ENCODE results near the gene VPS4A. TPM values are rescaled to one million over a fixed set of nuclear protein-coding genes. Genes with fewer than 3 reads are reported as not detected.
"Not testable (repeated sequence)": the region's sequence is repeated elsewhere in the genome, so short reads cannot be mapped to it uniquely, and the experiment has no call there.

Gene VPS4A
- total RNA-seq, 2 donors from 2014 or later = 41.5 to 45.8 TPM

GRCh38 chr16:69293401-69293800 is 17.7 kb upstream of the VPS4A start:
- Mint-ChIP-seq H3K27ac (peak overlapping the region in 1 of 2 donors; percentile 5), H3K27me3 (no peaks in the 10 kb centered on the region), H3K4me1 (ENCODE audit: low read depth in 2 of 2) (peaks cover 0 to 3% of the 10 kb centered on the region in 2 donors), H3K4me3 (no peak overlapping the region), H3K36me3 (no peaks in the 10 kb centered on the region), H3K9me3 (no peaks in the 10 kb centered on the region)
- ATAC-seq (no peak), DNase-seq (ENCODE audit: low spot score) (no peak)

DNA sequence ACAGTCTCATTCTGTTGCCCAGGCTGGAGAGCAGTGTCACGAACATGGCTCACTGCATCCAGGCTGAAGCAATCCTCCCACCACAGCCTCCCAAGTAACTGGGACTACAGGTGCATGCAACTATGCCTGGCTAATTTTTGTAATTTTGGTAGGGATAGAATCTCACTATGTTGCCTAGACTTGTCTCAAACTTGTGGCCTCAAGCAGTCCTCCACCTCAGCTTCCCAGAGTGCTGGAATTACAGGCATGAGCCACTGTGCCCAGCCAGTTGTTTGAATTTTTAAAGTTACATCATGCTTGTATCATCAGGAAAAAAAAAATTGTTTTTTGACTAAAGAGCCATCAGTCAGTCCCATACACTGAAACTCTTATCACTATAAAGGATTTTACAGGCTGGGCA is 17.1 kb upstream of the VPS4A start:
- Mint-ChIP-seq H3K4me1 (ENCODE audit: low read depth in 2 of 2) (peaks cover 0 to 7% of the 10 kb centered on the region in 2 donors), H3K36me3 (no peaks in the 10 kb centered on the region), H3K4me3 (no peak overlapping the region), H3K9me3 (no peaks in the 10 kb centered on the region), H3K27me3 (no peaks in the 10 kb centered on the region), H3K27ac (no peak overlapping the region)
- ATAC-seq = no peak
- no peak for DNase-seq (ENCODE audit: low spot score)

- not testable (repeated sequence) for H3K9me3 Mint-ChIP-seq; DNase-seq (ENCODE audit: low spot score); H3K4me1 Mint-ChIP-seq (ENCODE audit: low read depth in 2 of 2); H3K27me3 Mint-ChIP-seq; ATAC-seq; H3K27ac Mint-ChIP-seq; H3K4me3 Mint-ChIP-seq
- peaks cover 11% of the 10 kb centered on the region for H3K36me3 Mint-ChIP-seq
Observed at GRCh38 chr16:69296771-69297170, 14.4 kb upstream of the VPS4A start.

DNA sequence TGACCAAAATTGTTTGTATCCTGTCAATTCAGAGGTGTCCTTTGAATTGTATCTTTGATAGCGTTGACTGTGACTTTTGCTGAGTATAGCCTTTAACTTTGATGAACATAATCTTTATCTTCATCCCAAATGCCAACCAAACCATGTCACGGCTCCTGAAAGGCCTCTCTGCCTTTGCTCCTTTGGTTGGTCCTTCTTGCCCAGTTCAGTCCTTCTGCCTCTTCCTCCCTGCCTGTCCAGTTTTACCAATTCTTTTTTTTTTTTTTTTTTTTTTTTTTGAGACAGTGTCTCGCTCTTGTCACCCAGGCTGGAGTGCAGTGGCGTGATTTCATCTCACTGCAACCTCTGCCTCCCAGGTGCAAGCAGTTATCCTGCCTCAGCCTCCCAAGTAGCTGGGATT is 12.9 kb upstream of the VPS4A start:
- ATAC-seq (no peak), DNase-seq (ENCODE audit: low spot score) (no peak)
- H3K27ac Mint-ChIP-seq = peak overlapping the region in 1 of 2 donors; percentile 47
- no peaks in the 10 kb centered on the region for H3K27me3 Mint-ChIP-seq
- H3K9me3 Mint-ChIP-seq = no peaks in the 10 kb centered on the region
- no peak overlapping the region for H3K4me3 Mint-ChIP-seq
- H3K36me3 Mint-ChIP-seq = peaks cover 11% of the 10 kb centered on the region
- H3K4me1 Mint-ChIP-seq (ENCODE audit: low read depth in 2 of 2) = peaks cover 0 to 7% of the 10 kb centered on the region in 2 donors

- Mint-ChIP-seq H3K27ac (no peak overlapping the region), H3K4me1 (ENCODE audit: low read depth in 2 of 2) (peaks cover 0 to 7% of the 10 kb centered on the region in 2 donors), H3K4me3 (no peak overlapping the region), H3K36me3 (peaks cover 11% of the 10 kb centered on the region), H3K9me3 (no peaks in the 10 kb centered on the region), H3K27me3 (no peaks in the 10 kb centered on the region)
- ATAC-seq = no peak
- no peak for DNase-seq (ENCODE audit: low spot score)
Observed at GRCh38 chr16:69301187-69301586, 10.0 kb upstream of the VPS4A start.

GRCh38 chr16:69301861-69302260 is 9.3 kb upstream of the VPS4A start:
- Mint-ChIP-seq H3K36me3 (peaks cover 11% of the 10 kb centered on the region), H3K27ac (no peak overlapping the region), H3K9me3 (no peaks in the 10 kb centered on the region), H3K4me1 (ENCODE audit: low read depth in 2 of 2) (peaks cover 0 to 7% of the 10 kb centered on the region in 2 donors), H3K27me3 (no peaks in the 10 kb centered on the region), H3K4me3 (no peak overlapping the region)
- ATAC-seq (no peak), DNase-seq (ENCODE audit: low spot score) (no peak)

DNA sequence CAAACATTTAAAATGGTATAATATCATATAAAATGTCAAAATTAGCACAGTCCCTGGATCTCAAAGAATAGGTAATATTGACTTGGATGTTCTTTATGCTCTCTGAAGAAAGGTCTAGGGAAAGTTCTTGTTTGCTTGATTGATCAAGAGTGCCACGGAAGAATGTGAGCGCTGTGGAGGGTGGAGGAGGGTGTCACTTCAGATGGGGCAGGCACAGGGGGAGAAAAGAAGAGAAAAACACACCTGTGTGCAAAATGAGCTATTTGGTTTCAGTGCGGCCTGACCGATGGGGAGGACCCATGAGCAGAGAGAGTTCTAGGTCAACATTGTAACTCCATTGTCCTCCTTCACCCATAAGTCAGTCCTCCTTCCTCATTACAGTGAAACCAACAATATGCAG is 8.8 kb upstream of the VPS4A start:
- Mint-ChIP-seq H3K9me3 (no peaks in the 10 kb centered on the region), H3K4me1 (ENCODE audit: low read depth in 2 of 2) (peaks cover 0 to 7% of the 10 kb centered on the region in 2 donors), H3K27ac (no peak overlapping the region), H3K27me3 (no peaks in the 10 kb centered on the region), H3K36me3 (peaks cover 11% of the 10 kb centered on the region), H3K4me3 (no peak overlapping the region)
- DNase-seq (ENCODE audit: low spot score) (no peak), ATAC-seq (no peak)

DNA sequence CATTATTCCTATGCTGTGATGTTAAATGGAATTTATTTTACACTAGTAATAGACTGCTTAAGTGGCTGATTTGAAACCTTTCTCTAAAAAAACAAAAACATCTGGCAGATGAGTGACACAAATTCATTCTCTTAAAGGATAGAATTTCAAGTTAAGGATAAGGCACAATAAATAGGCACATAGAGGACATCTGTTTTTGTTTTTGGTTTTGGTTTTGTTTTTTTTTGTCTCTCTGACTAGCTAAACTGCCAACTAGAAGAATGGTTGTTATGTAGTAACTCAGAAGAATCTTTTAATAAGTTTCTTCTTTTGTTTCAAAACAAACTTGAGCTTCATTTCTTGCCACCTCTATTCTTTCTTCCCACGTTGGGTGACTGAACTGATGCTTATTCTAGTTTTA is 5.1 kb upstream of the VPS4A start:
- Mint-ChIP-seq H3K27ac (no peak overlapping the region), H3K27me3 (no peaks in the 10 kb centered on the region), H3K4me3 (no peak overlapping the region), H3K4me1 (ENCODE audit: low read depth in 2 of 2) (peaks cover 0 to 4% of the 10 kb centered on the region in 2 donors), H3K36me3 (peaks cover 4% of the 10 kb centered on the region), H3K9me3 (no peaks in the 10 kb centered on the region)
- ATAC-seq (no peak), DNase-seq (ENCODE audit: low spot score) (no peak)

- no peak for ATAC-seq
- Mint-ChIP-seq H3K27me3 (no peaks in the 10 kb centered on the region), H3K9me3 (no peaks in the 10 kb centered on the region), H3K36me3 (peaks cover 3% of the 10 kb centered on the region), H3K27ac (no peak overlapping the region), H3K4me1 (ENCODE audit: low read depth in 2 of 2) (peaks cover 3 to 7% of the 10 kb centered on the region in 2 donors), H3K4me3 (no peak overlapping the region)
- DNase-seq (ENCODE audit: low spot score) = no peak
Observed at GRCh38 chr16:69307091-69307490, 4.1 kb upstream of the VPS4A start.

DNA sequence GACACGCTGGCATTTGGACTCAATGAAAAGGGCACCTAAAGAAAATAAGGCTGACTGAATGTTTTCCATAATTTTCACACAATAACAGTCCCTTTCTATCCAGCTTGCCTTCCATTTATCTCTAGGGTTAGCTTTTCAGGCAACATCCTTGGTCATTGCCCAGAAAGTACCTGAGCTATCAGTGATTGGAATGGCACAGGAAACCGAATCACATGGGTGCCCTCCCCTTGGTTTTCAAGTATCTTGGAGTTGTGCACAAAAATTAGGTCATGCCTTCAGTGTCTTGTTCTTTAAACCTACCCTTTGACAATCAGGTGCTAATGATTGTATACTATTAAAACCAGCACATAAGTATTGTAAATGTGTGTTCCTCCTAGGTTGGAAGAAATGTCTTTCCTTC is 3.3 kb upstream of the VPS4A start:
- peaks cover 6 to 9% of the 10 kb centered on the region in 2 donors for H3K4me1 Mint-ChIP-seq (ENCODE audit: low read depth in 2 of 2)
- DNase-seq (ENCODE audit: low spot score) (no peak), ATAC-seq (no peak)
- H3K9me3 Mint-ChIP-seq = no peaks in the 10 kb centered on the region
- no peak overlapping the region for H3K4me3 Mint-ChIP-seq
- no peaks in the 10 kb centered on the region for H3K27me3 Mint-ChIP-seq
- H3K27ac Mint-ChIP-seq = no peak overlapping the region
- peaks cover 4% of the 10 kb centered on the region for H3K36me3 Mint-ChIP-seq

- H3K36me3 Mint-ChIP-seq = peaks cover 4% of the 10 kb centered on the region
- H3K9me3 Mint-ChIP-seq = no peaks in the 10 kb centered on the region
- peak overlapping the region; percentile 6 for H3K4me3 Mint-ChIP-seq
- ATAC-seq = no peak
- H3K27me3 Mint-ChIP-seq = no peaks in the 10 kb centered on the region
- DNase-seq (ENCODE audit: low spot score) = no peak
- H3K27ac Mint-ChIP-seq = no peak overlapping the region
- H3K4me1 Mint-ChIP-seq (ENCODE audit: low read depth in 2 of 2) = peaks cover 18 to 20% of the 10 kb centered on the region in 2 donors
Observed at GRCh38 chr16:69309316-69309715, 1.8 kb upstream of the VPS4A start.

- DNase-seq (ENCODE audit: low spot score) (peak; percentile 76), ATAC-seq (peak; percentile 74 to 77)
- Mint-ChIP-seq H3K9me3 (no peaks in the 10 kb centered on the region), H3K36me3 (peaks cover 4% of the 10 kb centered on the region), H3K27me3 (no peaks in the 10 kb centered on the region), H3K4me3 (peak overlapping the region; percentile 95), H3K27ac (peak overlapping the region; percentile 82 to 90), H3K4me1 (ENCODE audit: low read depth in 2 of 2) (peaks cover 18 to 23% of the 10 kb centered on the region in 2 donors)
Observed at GRCh38 chr16:69311533-69312387, 610 bp downstream of the VPS4A start.

DNA sequence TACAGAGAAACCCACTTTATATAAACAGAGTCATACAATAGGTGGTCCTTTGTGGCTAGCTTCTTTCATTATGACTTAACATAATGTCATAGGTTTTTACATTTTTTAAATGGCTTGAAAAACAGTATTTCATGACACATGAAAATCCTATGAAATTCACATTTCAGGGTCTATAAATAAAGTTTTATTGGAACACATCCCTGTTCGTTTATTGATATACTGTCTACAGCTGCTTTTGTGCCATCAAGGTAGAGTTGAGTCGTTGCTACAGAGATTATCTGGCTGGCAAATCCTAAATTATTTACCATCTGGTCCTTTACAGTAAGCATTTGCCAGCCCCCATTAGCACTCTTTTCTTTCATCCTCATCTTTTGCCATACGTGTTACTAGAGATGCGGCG is 2.3 kb downstream of the VPS4A start:
- Mint-ChIP-seq H3K27me3 (no peaks in the 10 kb centered on the region), H3K4me3 (peak overlapping the region; percentile 79), H3K9me3 (no peaks in the 10 kb centered on the region), H3K36me3 (peaks cover 4% of the 10 kb centered on the region), H3K27ac (peak overlapping the region; percentile 60 to 69), H3K4me1 (ENCODE audit: low read depth in 2 of 2) (peaks cover 18 to 23% of the 10 kb centered on the region in 2 donors)
- DNase-seq (ENCODE audit: low spot score) (no peak), ATAC-seq (no peak)

GRCh38 chr16:69314534-69314933 is 3.4 kb downstream of the VPS4A start:
- DNase-seq (ENCODE audit: low spot score) (no peak), ATAC-seq (no peak)
- Mint-ChIP-seq H3K36me3 (peaks cover 8% of the 10 kb centered on the region), H3K27ac (peak overlapping the region in 1 of 2 donors; percentile 69), H3K27me3 (no peaks in the 10 kb centered on the region), H3K4me3 (no peak overlapping the region), H3K9me3 (no peaks in the 10 kb centered on the region), H3K4me1 (ENCODE audit: low read depth in 2 of 2) (peaks cover 18 to 27% of the 10 kb centered on the region in 2 donors)
